SK-N-SH (cell line): Measurements from ENCODE around the gene SGCA. TPM values are rescaled to one million over a fixed set of nuclear protein-coding genes. Genes with fewer than 3 reads are reported as not detected.
A peak's percentile ranks its signal among the peaks of the same experiment; 100 is the strongest.

Source experiments
- CTCF ChIA-PET: fragments of 300-600, 350-600 bp; formaldehyde crosslinking; extraction: SDS; loops from one replicate; lab custom pipeline; 2021; lab: Yijun Ruan, JAX
- POLR2A ChIA-PET: fragments of 350-600 bp; sonication (Branson Sonifier 250); formaldehyde crosslinking; extraction: SDS; loops from one replicate; lab custom pipeline; 2020; ENCODE audit warnings: antibody characterized with exemption, inconsistent platforms; lab: Yijun Ruan, JAX
- DNase-seq: peaks from one replicate; pipeline ENCODE4 v3.0.0; 2012
- H2AFZ ChIP-seq: fragments of 200-600 bp; sonication (generic); 2 replicates; pipeline ENCODE4 v1.8.1; 2016; ENCODE audit warnings: antibody characterized with exemption, mild to moderate bottlenecking, low read depth
- H3F3A ChIP-seq: fragments of 200-600 bp; sonication (generic); replicated peaks from 2 replicates; pipeline ENCODE3; 2016; ENCODE audit warnings: antibody characterized with exemption, mild to moderate bottlenecking; ENCODE audit not compliant: insufficient read depth
- H3K27ac ChIP-seq, 2 experiments: fragments of 200-500 bp in 1 of 2; fragments of 200-600 bp in 1 of 2; sonication (Bioruptor generic) in 1 of 2; sonication (generic), shearing (Covaris generic) in 1 of 2; 2 replicates each; pipeline versions ENCODE4 v1.5.1 to v1.6.1; 2014 to 2016; ENCODE audit warnings: low read depth in 2 of 2, inconsistent platforms in 1 of 2, low read length in 1 of 2, mild to moderate bottlenecking in 1 of 2, mixed read lengths in 1 of 2
- H3K27me3 ChIP-seq: fragments of 200-600 bp; sonication (generic), shearing (Covaris generic); 2 replicates; pipeline ENCODE4 v1.6.1; 2016; ENCODE audit warnings: mixed run types; ENCODE audit not compliant: insufficient read depth
- H3K36me3 ChIP-seq, 2 experiments: fragments of 200-500 bp in 1 of 2; fragments of 200-600 bp in 1 of 2; sonication (Bioruptor generic) in 1 of 2; sonication (generic) in 1 of 2; replicated peaks in 1 of 2; 2 replicates each; pipeline versions ENCODE3 to v1.5.1; 2014 to 2016; ENCODE audit warnings: low read length in 1 of 2, mild to moderate bottlenecking in 1 of 2; ENCODE audit not compliant: insufficient read depth in 2 of 2, control insufficient read depth in 1 of 2
- H3K4me1 ChIP-seq, 2 experiments: fragments of 200-500 bp in 1 of 2; fragments of 200-600 bp in 1 of 2; sonication (Bioruptor generic) in 1 of 2; sonication (generic), shearing (Covaris generic) in 1 of 2; 2 replicates each; pipeline versions ENCODE4 v1.5.1 to v1.6.1; 2014 to 2016; ENCODE audit warnings: low read depth in 1 of 2, low read length in 1 of 2, mixed run types in 1 of 2; ENCODE audit not compliant: insufficient read depth in 2 of 2, control insufficient read depth in 1 of 2
- H3K4me2 ChIP-seq: fragments of 200-600 bp; sonication (generic), shearing (Covaris generic); 2 replicates; pipeline ENCODE4 v1.6.1; 2017; ENCODE audit warnings: mixed run types
- H3K4me3 ChIP-seq, 2 experiments: fragments of 200-500 bp in 1 of 2; fragments of 200-600 bp in 1 of 2; sonication (Bioruptor generic) in 1 of 2; sonication (generic), shearing (Covaris generic) in 1 of 2; 2 replicates each; pipeline versions ENCODE4 v1.5.1 to v1.8.1; 2014 to 2016; ENCODE audit warnings: low read depth in 2 of 2, inconsistent platforms in 1 of 2, low read length in 1 of 2, mild to moderate bottlenecking in 1 of 2, mixed read lengths in 1 of 2, moderate library complexity in 1 of 2
- H3K79me2 ChIP-seq: fragments of 200-600 bp; sonication (generic); 2 replicates; pipeline ENCODE4 v1.8.1; 2017; ENCODE audit warnings: mild to moderate bottlenecking; ENCODE audit not compliant: insufficient read depth
- H3K9ac ChIP-seq: fragments of 200-600 bp; sonication (generic); 2 replicates; pipeline ENCODE4 v1.6.1; 2017; ENCODE audit warnings: mixed run types
- H3K9me2 ChIP-seq: fragments of 200-600 bp; sonication (generic); 2 replicates; pipeline ENCODE4 v1.6.1; 2017; ENCODE audit warnings: mixed run types
- H3K9me3 ChIP-seq: fragments of 200-600 bp; sonication (generic); 2 replicates; pipeline ENCODE4 v1.6.1; 2017; ENCODE audit warnings: mixed run types, mild to moderate bottlenecking, moderate library complexity
- H4K20me1 ChIP-seq: fragments of 200-600 bp; sonication (generic); 2 replicates; pipeline ENCODE4 v1.6.1; 2017; ENCODE audit warnings: mild to moderate bottlenecking, mixed run types; ENCODE audit not compliant: insufficient read depth
- CHD2 ChIP-seq: fragments of 150-350 bp; IDR thresholded peaks from 2 replicates; pipeline ENCODE4 v1.6.1; 2018; ENCODE audit warnings: low read length; ENCODE audit not compliant: partially characterized antibody
- EP300 ChIP-seq, 2 experiments: IDR thresholded peaks; 2 replicates each; pipeline versions ENCODE4 v1.4.0 to v1.6.1; 2012; ENCODE audit warnings: borderline replicate concordance in 1 of 2, low read depth in 1 of 2, low read length in 1 of 2
- EZH2phosphoT487 ChIP-seq: fragments of 200-600 bp; sonication (generic); IDR thresholded peaks from 2 replicates; pipeline ENCODE4 v1.6.1; 2017; ENCODE audit warnings: low read depth, mixed run types, mild to moderate bottlenecking, antibody characterized with exemption, moderate library complexity, borderline replicate concordance
- FOXJ3 ChIP-seq: sonication (generic); formaldehyde crosslinking; IDR thresholded peaks from 2 replicates; pipeline ENCODE4 v1.5.1; 2020; ENCODE audit warnings: mild to moderate bottlenecking, missing genetic modification reagents
- FOXM1 ChIP-seq: IDR thresholded peaks from 2 replicates; pipeline ENCODE4 v1.4.0; 2012; ENCODE audit warnings: low read depth, mild to moderate bottlenecking
- GABPA ChIP-seq: IDR thresholded peaks from 2 replicates; pipeline ENCODE4 v1.4.0; 2012; ENCODE audit warnings: low read depth, mild to moderate bottlenecking
- GATA2 ChIP-seq: sonication (generic); formaldehyde crosslinking; IDR thresholded peaks from 2 replicates; pipeline ENCODE4 v1.5.0; 2020; ENCODE audit warnings: mild to moderate bottlenecking, missing genetic modification reagents
- JUND ChIP-seq: IDR thresholded peaks from 2 replicates; pipeline ENCODE4 v1.4.0; 2012
- NRF1 ChIP-seq: IDR thresholded peaks from 2 replicates; pipeline ENCODE4 v1.6.1; 2012; ENCODE audit warnings: low read depth, mild to moderate bottlenecking, low read length
- RCOR1 ChIP-seq: fragments of 150-350 bp; IDR thresholded peaks from 2 replicates; pipeline ENCODE4 v1.6.1; 2017; ENCODE audit warnings: antibody characterized with exemption, low read length
- RXRA ChIP-seq: IDR thresholded peaks from 2 replicates; pipeline ENCODE4 v1.4.0; 2012; ENCODE audit warnings: low read depth, mild to moderate bottlenecking, borderline replicate concordance
- SIN3A ChIP-seq: IDR thresholded peaks from 2 replicates; pipeline ENCODE4 v1.6.1; 2012; ENCODE audit warnings: low read depth, mild to moderate bottlenecking, low read length, moderate library complexity, borderline replicate concordance
- SMC3 ChIP-seq: IDR thresholded peaks from 2 replicates; pipeline ENCODE4 v1.6.1; 2012; ENCODE audit warnings: low read depth, low read length, improper control_type of control experiment
- TAF1 ChIP-seq: IDR thresholded peaks from 2 replicates; pipeline ENCODE4 v1.6.1; 2012; ENCODE audit warnings: low read depth, mild to moderate bottlenecking, low read length, moderate library complexity, borderline replicate concordance
- TCF12 ChIP-seq: IDR thresholded peaks from 2 replicates; pipeline ENCODE4 v1.4.0; 2012
- YY1 ChIP-seq: IDR thresholded peaks from 2 replicates; pipeline ENCODE4 v1.4.0; 2012; ENCODE audit warnings: low read depth, mild to moderate bottlenecking
- WGBS: methylation state at CpG from one replicate; pipeline ENCODE4 v1.1.6; 2017; ENCODE audit warnings: low lambda C conversion rate; 5-methylcytosine and 5-hydroxymethylcytosine counted together
- polyA plus RNA-seq, 3 experiments: library from polyadenylated mRNA; depleted of rRNA; stranded (reverse); fragments of >200 nt; gene quantifications; 2 replicates each; pipeline ENCODE4 v1.2.3, GENCODE V29; 2012
- TF ChIP-seq, protein P1 (sequence below): IDR thresholded peaks from 2 replicates; pipeline ENCODE4 v1.4.0; 2012; ENCODE audit warnings: low read depth, borderline replicate concordance
- TF ChIP-seq, protein P2 (sequence below): IDR thresholded peaks from 2 replicates; pipeline ENCODE4 v1.4.0; 2012; ENCODE audit warnings: low read depth
- TF ChIP-seq, protein P3 (sequence below): fragments of 200-600 bp; sonication (generic); IDR thresholded peaks from 2 replicates; pipeline ENCODE4 v1.6.1; 2017; ENCODE audit warnings: antibody characterized with exemption, mild to moderate bottlenecking, moderate library complexity
- TF ChIP-seq, protein P4 (sequence below): IDR thresholded peaks from 2 replicates; pipeline ENCODE4; 2012
- TF ChIP-seq, protein P5 (sequence below): IDR thresholded peaks from 2 replicates; pipeline ENCODE4 v1.4.0; 2012; ENCODE audit warnings: low read depth, borderline replicate concordance
- TF ChIP-seq, protein P6 (sequence below): fragments of 150-350 bp; IDR thresholded peaks from 2 replicates; pipeline ENCODE4 v1.6.1; 2016; ENCODE audit warnings: mild to moderate bottlenecking, low read depth, low read length
- TF ChIP-seq, protein P7 (sequence below): fragments of 150-350 bp; IDR thresholded peaks from 2 replicates; pipeline ENCODE4 v1.6.1; 2017; ENCODE audit warnings: antibody characterized with exemption, low read length, low read depth, borderline replicate concordance

SGCA gene
- polyA plus RNA-seq, 1 of the 3 experiments (the other 2 are of a cell fraction) = not detected

DNA sequence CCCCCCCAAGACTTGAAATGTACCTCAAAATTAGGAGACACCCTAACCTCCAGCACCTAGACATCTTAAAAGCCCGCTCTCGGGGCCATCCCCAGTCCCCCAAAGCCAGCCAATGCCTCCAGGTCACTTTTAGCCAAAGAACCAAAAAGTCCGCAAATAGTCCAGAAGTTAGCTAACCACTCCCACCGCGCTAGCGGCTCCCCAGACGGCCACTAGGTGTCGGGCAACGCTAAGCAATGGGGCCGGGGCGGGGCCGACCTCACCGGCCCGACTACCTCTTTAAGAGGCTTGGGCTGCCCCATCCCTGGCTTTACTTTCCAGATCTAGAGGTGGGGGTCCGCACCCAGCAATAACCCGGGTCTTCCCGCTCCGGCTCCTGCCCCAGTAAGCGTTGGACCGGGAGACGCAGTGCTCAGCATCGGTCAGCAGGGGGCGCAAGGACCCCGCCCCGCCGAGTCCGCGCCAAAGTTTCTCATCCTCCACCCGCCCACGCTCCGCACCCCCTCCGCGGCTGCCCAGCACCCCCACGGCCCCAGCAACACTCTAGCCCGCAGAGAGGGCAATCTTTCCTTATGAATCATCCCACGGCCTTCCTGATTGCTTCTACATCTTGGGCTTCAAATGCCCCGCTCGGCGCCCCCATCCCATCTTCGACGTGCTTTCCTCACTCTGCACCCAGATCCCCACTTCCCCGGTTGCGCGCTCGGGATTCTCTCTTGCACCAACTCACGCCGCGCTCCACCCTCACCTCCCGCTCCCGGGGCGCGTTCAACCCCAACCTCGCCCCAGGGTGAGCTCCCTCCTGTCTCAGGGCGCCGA, 34.9 kb downstream of the SGCA start:
- Histone ChIP-seq H3K79me2 (peaks cover 79% of the 10 kb centered on the region), H3K9ac (peak overlapping the region; percentile 99), H3K4me2 (peak overlapping the region; percentile 89), H4K20me1 (peaks cover 57% of the 10 kb centered on the region), H3K36me3 (peaks cover 37 to 42% of the 10 kb centered on the region in 2 experiments), H3K4me3 (peak overlapping the region; percentile 74 to 96), H2AFZ (no peak overlapping the region), H3K9me3 (no peaks in the 10 kb centered on the region), H3K9me2 (no peaks in the 10 kb centered on the region), H3K4me1 (peaks cover 37 to 62% of the 10 kb centered on the region in 2 experiments), H3F3A (peaks cover 65% of the 10 kb centered on the region), H3K27me3 (no peaks in the 10 kb centered on the region), H3K27ac (peak overlapping the region; percentile 79 to 100)
- peak; percentile 95 for DNase-seq
- ChIA-PET CTCF (interaction anchor here (0.6 to 25.6 kb wide), 82 partner anchors 9 to 309 kb away, joined by 3 to 2150 read pairs (median 5); partner anchors contain the start of genes CHAD, LRRC59, PDK2 and PPP1R9B), POLR2A (interaction anchor here (1.0 to 1.6 kb wide), 2 partner anchors 22 to 72 kb away, joined by 4 read pairs; no protein-coding TSS in a partner anchor)
- WGBS = under 1% methylated on average over 53 of the region's 55 CpGs
- TF ChIP-seq, protein P1, sequence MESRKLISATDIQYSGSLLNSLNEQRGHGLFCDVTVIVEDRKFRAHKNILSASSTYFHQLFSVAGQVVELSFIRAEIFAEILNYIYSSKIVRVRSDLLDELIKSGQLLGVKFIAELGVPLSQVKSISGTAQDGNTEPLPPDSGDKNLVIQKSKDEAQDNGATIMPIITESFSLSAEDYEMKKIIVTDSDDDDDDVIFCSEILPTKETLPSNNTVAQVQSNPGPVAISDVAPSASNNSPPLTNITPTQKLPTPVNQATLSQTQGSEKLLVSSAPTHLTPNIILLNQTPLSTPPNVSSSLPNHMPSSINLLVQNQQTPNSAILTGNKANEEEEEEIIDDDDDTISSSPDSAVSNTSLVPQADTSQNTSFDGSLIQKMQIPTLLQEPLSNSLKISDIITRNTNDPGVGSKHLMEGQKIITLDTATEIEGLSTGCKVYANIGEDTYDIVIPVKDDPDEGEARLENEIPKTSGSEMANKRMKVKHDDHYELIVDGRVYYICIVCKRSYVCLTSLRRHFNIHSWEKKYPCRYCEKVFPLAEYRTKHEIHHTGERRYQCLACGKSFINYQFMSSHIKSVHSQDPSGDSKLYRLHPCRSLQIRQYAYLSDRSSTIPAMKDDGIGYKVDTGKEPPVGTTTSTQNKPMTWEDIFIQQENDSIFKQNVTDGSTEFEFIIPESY = no peak
- TF ChIP-seq GATA2 (CRISPR knock-in tag) (no peak), FOXJ3 (CRISPR knock-in tag) (no peak), RXRA (no peak), RCOR1 (peak; percentile 74; the same call in 1 of the 2 replicates), FOXM1 (peak; percentile 73; the same call in 1 of the 2 replicates), GABPA (no peak), EP300 (IDR thresholded peaks at IDR 0.05; ENCODE audit: borderline replicate concordance in 1 of 2, low read depth in 1 of 2, low read length in 1 of 2) (peak in 1 of 2 experiments; percentile 63; a peak in 2 of 4 replicates), SMC3 (peak; percentile 88), SIN3A (no peak; the same call in none of the 2 replicates), EZH2phosphoT487 (no peak), TAF1 (peak; percentile 4; the same call in 1 of the 2 replicates), YY1 (0 out of 2 replicates have a peak, but pooled peaks have one; percentile 18), TCF12 (peak; percentile 69), CHD2 (no peak), NRF1 (0 out of 2 replicates have a peak, but pooled peaks have one; percentile 3), JUND (peak; percentile 35)
- TF ChIP-seq, protein P2, sequence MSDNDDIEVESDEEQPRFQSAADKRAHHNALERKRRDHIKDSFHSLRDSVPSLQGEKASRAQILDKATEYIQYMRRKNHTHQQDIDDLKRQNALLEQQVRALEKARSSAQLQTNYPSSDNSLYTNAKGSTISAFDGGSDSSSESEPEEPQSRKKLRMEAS = peak; percentile 66
- TF ChIP-seq, protein P3, sequence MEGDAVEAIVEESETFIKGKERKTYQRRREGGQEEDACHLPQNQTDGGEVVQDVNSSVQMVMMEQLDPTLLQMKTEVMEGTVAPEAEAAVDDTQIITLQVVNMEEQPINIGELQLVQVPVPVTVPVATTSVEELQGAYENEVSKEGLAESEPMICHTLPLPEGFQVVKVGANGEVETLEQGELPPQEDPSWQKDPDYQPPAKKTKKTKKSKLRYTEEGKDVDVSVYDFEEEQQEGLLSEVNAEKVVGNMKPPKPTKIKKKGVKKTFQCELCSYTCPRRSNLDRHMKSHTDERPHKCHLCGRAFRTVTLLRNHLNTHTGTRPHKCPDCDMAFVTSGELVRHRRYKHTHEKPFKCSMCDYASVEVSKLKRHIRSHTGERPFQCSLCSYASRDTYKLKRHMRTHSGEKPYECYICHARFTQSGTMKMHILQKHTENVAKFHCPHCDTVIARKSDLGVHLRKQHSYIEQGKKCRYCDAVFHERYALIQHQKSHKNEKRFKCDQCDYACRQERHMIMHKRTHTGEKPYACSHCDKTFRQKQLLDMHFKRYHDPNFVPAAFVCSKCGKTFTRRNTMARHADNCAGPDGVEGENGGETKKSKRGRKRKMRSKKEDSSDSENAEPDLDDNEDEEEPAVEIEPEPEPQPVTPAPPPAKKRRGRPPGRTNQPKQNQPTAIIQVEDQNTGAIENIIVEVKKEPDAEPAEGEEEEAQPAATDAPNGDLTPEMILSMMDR = peak; percentile 100
- TF ChIP-seq, protein P4, sequence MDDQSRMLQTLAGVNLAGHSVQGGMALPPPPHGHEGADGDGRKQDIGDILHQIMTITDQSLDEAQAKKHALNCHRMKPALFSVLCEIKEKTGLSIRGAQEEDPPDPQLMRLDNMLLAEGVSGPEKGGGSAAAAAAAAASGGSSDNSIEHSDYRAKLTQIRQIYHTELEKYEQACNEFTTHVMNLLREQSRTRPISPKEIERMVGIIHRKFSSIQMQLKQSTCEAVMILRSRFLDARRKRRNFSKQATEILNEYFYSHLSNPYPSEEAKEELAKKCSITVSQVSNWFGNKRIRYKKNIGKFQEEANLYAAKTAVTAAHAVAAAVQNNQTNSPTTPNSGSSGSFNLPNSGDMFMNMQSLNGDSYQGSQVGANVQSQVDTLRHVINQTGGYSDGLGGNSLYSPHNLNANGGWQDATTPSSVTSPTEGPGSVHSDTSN = no peak; the same call in 1 of the 2 replicates
- TF ChIP-seq, protein P5, sequence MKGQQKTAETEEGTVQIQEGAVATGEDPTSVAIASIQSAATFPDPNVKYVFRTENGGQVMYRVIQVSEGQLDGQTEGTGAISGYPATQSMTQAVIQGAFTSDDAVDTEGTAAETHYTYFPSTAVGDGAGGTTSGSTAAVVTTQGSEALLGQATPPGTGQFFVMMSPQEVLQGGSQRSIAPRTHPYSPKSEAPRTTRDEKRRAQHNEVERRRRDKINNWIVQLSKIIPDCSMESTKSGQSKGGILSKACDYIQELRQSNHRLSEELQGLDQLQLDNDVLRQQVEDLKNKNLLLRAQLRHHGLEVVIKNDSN = no peak
- TF ChIP-seq, protein P6, sequence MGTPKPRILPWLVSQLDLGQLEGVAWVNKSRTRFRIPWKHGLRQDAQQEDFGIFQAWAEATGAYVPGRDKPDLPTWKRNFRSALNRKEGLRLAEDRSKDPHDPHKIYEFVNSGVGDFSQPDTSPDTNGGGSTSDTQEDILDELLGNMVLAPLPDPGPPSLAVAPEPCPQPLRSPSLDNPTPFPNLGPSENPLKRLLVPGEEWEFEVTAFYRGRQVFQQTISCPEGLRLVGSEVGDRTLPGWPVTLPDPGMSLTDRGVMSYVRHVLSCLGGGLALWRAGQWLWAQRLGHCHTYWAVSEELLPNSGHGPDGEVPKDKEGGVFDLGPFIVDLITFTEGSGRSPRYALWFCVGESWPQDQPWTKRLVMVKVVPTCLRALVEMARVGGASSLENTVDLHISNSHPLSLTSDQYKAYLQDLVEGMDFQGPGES = 0 out of 2 replicates have a peak, but pooled peaks have one; percentile 4
- TF ChIP-seq, protein P7, sequence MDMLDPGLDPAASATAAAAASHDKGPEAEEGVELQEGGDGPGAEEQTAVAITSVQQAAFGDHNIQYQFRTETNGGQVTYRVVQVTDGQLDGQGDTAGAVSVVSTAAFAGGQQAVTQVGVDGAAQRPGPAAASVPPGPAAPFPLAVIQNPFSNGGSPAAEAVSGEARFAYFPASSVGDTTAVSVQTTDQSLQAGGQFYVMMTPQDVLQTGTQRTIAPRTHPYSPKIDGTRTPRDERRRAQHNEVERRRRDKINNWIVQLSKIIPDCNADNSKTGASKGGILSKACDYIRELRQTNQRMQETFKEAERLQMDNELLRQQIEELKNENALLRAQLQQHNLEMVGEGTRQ = no peak
